NK-92 (cell line): ENCODE data around the gene SMNDC1.

Experiments used
- DNase-seq: peaks from one replicate; lab custom pipeline; 2025; ENCODE audit not compliant: unreplicated experiment; lab: John Stamatoyannopoulos, UW

Gene SMNDC1

DNA sequence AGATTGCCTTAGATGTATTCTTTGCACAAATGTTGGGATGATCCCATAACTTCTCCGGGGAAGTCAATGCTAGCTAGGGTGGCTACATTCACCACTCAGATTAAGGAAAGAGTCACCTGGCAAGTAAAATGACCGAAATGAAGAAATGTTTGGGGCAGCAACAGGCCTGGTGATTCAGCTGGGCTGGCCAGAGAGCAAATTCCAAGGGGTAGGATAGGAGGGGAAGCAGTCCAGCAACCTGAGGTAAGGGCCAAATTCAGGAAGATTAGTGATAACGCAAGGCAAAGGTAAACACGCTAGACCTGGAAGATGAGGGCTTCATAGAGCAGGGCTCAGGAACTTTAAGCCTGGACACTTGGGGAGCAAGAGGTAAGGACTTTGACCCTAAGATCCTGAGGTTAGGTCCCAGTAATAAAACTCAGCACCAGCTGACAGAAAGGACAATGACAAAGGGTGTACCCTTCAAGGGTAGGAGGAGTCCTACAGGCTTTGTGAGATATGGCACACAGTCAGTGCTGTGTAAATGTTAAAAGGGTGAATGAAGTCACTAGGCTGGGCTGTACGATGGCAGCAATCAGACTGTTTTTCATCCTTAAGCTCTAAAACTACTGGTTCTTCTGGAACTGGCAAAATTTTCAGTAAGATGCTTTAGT, 22.7 kb upstream of the SMNDC1 start:
- DNase-seq, result no peak

DNA sequence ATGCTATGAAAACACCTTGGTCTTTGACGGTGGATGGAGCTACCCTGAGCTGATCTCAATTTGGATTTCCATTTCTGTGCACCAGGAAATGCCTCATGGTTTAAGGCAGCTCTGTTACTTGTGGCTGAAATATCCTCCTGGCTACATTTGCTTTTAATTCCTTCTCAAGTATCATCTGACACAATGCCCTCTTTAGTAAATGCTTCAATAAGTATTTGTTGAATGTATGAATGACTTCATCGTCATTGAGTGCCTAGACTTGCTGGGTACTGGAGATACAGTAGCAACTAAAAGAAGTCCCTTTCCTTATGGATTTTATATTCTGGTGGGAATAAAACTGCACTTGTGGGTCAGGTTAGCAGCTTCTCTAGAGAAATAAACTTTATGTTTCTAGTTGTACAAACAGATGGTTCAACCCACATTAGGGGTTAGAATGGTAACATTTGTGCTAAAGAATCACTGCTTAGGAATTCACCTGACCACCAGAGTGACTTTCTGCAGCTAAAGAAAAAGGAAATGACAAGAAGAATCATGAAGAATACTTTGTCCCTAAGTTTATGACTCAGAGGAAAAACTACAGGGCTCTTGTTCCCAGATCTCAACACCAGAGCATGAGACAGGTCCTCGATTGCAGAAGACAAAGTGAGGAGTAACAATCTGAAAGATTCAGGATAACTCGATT, 21.8 kb upstream of the SMNDC1 start:
- no peak for DNase-seq

DNA sequence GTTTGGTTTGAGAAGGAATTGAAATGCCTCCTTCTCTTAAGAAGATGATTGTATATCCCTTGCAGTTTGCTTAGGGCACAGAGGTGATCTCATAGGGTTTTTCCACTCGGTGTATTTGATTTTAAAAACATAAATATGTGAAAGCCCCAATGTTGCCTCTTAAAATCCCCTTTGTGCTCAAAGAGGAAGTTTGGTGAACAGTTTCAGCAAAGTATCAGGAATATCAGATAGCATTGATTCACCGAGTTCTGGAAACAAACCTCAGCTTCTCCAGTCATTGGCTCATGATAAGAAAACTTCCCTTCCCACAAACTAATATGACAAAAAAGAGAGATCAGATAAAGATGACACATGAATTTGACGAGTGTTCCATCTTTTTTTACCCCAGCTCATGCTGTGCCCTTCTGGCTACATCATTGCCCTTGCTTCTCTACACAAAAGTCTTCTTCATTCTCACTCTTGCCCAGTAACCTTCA, 20.1 kb upstream of the SMNDC1 start:
- no peak for DNase-seq

DNA sequence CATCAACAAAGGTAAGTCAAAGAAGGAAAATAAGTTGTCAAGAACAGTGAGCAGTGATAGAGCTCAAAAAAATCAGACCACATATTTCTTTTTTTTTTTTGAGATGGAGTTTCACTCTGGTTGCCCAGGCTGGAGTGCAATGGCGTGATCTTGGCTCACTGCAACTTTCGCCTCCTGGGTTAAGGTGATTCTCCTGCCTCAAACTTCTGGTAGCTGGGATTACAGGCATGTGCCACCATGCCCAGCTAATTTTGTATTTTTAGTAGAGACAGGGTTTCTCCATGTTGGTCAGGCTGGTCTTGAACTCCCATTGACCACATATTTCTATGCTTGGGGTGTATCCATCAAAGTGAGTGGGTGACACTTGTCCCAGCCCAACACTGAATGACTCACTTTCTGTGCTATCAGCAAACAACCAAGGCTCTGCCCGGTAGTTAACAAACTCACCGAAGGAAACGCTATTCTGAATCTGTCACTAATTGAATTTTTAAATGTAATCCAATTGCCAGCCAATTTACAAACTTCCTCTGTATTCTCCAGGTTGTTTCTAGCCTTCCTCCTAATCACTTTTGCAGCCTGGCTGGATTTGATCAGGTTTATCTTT, 19.6 kb upstream of the SMNDC1 start:
- DNase-seq, result no peak

DNA sequence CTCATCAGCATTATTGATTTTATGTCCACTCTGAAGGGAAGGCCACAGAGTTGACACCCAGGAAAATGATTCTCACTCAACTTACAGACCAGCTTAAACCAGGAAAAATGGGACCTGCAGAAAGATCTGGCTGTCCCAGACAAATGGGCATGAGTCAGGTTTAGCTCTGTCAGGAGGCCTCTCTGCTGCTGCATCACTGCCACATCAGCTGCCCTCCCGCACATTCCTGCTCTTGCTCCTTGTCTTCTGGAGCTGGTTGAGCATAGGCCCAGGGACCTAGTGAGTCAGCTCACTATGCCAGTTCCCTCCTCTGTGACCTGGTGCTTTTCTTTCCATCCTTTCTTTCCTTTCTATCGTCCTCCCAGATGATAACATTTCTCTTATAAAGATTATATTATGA, 18.8 kb upstream of the SMNDC1 start:
- DNase-seq, result no peak

DNA sequence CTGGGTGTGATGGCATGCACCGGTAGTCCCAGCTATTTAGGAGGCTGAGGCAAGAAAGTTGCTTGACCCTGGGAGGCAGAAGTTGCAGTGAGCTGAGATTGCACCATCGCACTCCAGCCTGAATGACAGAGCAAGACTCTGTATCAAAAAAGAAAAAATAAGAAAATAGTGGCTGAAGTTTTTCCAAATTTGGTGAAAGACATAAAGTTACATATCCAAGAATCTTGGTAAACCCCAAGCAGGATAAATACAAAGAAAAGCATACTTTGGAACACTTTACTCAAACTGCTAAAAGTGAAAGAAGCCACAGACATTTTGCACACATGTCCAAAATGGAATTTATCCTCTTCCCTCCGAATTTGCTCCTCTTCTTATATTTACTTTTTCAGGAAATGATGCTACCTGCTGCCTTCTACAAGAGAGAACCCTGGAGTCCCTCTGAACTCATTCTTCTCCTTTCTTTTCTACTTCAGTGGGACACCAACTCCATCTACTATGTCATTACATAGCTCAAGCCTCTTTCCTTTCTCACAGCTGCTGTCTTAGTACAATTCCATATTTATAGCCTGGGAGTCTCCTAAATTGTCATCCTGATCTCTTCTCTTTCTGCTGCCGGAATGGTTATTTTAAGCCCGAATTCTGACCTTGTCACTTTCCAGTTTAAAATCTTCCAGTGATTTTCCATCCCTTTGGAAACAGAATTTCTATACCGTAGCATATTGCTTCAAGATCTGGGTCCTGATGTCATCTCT, 17.3 kb upstream of the SMNDC1 start:
- DNase-seq, result no peak

DNA sequence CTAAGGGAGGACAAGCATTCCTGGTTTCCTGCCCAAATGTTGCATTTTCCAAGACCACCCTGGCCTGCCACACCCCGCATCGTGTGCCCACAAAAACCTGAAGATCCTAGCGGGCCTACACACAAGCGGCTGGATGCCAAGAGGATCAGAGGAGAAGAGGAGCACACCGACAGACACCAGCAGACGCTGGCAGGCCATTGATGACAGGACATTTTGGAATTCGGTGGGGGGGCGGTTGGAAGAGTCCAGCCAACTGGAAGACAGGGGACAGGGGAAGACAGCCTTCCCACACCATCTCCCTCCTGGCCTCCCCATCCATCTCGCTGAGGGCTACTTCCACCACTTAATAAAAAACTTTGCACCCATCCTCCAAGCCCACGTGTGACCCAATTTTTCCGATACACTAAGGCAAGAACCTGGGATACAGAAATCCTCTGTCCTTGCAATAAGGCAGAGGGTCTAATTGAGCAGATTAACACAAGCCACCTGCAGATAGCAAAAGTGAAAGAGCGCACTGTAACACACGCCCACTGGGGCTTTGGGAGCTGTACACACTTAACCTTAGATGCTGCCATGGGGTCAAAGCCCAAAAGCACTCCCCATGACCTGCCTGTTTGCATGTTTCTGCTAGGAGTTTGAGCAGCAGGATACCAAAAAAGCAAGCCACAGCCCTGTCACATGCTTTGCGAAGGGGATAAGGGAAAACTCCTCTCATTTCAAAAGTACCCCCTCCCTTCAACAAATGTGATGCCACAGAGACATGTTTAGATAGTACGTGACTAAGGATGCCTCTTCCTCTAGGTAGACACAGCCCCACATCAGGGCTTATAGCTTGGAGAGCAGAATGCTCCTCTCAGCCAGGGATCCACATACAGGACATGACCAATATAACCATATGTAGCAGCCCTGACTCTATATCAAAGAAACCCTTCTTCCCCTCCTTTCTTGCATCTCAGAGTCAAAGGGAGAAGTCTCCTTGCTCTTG, 13.4 kb upstream of the SMNDC1 start:
- no peak for DNase-seq

DNA sequence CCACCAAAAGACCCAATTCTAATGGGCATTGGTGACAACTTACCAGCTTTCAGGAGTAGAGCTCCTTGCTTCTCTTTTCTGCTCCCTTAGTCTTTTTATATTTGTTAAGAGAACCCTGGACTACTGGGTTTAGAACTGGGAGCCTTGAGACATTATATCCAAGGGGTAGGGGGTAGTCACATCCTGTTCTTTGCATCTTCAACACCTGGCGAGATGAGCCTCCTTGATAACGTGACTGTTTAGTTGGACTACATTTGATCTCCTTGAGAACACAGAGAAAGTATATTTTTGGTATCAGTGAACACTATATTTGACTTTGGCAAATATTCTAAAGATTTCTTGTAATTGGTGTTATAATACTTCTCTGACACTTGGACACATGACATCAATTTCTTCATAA, 9.0 kb upstream of the SMNDC1 start:
- DNase-seq, result no peak

DNA sequence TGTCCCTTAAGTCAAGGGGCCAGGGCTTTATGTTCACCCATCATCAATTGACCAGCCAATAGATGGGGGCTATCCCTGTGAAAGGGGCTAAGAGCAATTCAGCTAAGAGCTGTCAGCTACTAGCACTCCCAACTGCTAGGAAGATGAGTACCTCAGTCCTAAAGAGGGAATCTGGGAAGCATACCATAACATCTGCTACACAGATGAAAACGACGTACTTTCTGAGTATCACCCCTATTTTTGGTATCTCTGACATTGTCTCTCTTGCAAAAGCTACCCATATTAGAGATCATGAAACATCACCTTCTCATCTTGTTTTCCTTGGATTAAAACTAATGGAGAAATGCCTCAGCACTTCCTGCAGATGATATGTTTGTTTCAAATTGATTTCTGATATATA, 7.5 kb upstream of the SMNDC1 start:
- DNase-seq, result no peak

DNA sequence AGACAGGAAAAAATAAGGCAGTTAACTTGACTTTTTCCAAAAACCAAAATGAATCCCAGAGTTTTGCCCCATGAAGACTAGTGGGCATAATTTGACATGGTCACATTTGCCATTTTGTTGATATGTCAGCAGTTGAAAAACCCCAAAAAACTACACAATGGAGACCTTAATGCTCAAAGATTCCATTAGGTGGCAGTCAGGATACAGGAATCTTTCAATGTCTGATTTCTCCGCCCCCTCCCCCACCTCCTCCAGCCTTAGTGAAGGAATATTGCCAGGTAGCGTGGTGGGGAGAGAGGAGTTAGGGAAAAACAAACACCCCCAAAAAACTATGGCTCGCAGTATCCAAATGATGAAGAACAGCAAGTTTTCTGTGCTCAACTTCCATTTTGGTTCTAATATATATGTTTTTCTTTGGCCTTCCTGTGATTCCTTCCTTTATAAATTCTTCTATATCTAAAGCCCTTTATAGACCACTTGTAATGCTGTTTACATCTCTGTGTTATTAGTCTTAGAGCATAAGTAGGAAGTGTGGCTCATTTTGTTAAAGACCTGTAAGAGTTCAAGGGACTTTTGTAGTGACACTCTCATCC, 6.7 kb upstream of the SMNDC1 start:
- no peak for DNase-seq

DNA sequence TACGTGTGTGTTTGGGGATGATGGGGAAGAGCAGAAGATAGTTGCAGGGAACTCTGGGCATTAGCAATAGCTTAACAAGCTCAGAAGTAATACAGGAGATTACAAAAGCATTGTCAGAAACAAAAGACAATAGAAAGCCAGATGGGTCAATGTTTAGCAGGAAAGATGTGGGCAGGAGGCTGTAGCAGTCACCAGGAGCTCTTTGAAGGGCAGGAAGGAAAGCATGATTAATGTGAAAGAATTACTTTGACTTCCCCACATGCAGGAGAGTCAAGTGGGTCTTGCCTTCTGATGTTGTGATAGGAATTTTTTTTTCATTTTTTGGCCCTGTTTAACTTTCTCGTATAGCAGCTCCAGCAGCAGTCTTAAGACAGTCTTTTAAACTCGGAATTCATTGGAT, 6.0 kb upstream of the SMNDC1 start:
- no peak for DNase-seq

DNA sequence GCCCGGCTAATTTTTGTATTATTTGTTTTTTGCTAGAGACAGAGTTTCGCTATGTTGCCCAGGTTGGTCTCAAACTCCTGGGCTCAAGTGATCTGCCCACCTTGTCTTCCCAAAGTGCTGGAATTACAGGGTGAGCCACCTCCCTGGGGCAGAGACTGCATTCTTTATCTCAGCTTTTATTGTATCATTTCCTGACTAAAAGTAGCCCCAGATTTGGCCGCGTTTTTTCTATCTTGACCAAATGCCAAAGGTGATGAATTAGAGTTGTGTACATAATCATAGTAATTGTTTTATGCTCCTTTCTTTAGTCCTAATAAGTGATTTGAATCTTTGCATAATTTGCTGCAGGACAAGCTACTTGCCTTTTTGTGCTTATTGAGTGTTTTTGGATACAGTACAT, 3.1 kb upstream of the SMNDC1 start:
- DNase-seq, result no peak

DNA sequence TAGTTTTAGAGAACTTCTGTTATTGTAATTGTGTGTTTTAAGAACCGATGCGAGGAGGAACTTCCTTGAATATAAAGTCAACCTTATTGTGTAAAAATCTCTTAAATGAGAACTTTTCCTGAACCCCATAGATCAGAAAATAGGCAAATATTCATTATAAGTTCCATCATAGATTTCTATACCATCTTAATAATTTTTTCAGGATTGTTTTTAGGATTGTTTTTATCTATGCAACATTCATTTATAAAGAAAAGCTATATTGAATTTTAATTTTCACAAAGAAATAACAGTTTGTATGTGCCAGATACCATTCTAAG, 1.7 kb upstream of the SMNDC1 start:
- DNase-seq, result no peak

DNA sequence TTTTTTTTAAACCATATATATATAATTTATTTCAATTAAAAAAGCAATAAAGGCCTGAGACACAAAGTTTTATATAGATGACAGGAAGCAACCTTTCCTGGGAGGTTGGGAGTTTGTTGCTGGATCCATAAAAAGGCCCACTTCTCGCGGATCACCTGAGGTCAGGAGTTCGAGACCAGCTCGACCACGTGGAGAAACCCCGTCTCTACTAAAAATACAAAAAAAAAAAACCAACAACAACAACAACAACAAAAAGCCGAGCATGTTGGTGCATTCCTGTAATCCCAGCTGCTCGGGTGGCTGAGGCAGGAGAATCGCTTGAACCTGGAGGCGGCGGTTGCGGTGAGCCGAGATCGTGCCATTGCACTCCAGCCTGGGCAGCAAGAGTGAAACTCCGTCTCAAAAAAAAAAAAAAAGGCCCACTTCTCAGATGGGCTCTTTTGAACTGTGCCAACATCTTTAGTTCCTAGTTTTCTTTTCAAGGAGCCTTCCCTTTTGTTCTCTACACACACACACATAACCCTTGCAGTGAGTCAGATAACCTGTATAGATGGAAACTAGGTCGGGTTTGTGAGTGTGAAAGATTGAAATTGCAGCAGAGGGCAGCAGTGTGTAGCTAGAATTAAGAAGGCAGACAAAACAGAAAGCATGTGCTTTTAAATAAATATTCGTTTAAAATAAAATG, 1.2 kb upstream of the SMNDC1 start:
- DNase-seq, result no peak

DNA sequence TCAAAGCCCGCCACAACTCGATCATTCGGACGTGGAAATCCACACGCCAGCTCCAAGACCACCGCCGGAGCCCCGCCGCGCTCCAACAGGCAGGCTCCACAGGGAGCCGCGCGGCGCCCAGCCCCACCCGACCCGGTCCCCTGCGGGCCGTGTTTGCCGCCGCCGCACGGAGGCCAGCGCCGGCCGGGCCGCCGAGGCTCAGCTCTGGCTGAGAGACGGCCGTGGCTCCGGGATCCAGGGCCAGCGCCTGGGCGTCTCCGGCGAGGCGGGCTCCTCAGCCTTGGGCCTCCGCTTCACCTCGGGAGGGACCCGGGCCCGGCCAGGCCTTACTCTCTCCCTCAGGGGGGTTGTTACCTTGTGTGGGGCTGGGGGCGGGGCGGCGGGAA, 333 bp downstream of the SMNDC1 start:
- DNase-seq, result no peak

DNA sequence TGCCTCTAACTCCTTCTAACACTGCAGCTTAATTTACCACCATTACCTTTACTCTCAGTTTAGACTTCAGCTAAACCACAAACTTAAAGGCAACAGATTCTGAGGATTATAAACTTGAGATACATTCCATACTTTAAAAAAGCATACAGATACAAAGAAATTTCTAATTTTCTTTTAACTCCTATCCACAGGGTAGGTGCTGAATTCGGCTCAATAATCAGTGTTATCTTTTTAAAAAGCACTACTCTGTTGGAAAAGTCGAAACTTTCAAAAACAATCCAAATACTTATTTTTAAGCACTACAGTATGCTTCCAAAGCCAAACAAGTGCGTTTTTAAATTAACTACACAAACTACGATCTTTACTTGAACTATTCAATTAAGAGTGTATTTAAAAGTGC, 1.0 kb downstream of the SMNDC1 start:
- DNase-seq, result no peak

DNA sequence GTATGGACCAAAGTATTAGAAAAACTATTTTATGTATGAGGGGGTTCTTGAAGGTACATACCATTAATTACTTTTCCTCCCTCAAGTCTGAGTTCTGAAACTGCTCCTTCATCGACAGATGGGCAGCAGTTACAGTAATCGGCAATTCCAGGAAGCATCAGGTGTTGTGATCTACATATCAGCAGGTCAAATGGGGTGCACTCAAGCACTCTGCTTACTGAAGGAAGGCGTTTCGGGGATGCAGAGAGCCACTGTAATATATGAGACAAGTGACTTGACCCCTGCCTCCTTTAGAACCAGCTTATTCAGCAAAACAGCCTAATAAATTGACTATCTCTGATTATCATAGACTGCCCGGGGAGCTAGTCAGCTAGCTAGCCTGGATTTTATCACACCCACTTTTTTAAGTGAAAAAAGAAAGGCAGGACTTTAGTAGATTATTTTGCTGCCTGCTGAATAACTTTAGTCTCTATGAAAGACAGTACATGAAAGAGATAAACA, 4.2 kb downstream of the SMNDC1 start:
- DNase-seq, result no peak

DNA sequence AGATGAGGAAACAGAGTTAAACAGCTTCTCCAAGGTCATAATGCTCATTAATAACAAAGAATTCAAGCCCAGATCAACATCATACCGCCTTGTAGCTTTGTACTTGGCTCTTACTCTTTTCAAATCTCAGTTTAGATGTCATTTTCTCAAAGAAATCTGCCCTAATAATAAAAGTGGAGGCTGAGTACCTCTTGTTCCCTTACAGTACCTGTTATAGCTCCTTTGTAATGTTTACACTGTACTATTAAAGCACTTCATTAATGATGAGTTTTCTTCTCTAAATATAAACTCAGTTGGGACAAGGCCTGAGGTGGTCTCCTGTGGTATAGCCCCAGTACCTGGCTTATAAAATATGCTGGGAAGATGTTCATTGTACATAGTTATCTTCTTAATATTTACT, 7.8 kb downstream of the SMNDC1 start:
- no peak for DNase-seq

DNA sequence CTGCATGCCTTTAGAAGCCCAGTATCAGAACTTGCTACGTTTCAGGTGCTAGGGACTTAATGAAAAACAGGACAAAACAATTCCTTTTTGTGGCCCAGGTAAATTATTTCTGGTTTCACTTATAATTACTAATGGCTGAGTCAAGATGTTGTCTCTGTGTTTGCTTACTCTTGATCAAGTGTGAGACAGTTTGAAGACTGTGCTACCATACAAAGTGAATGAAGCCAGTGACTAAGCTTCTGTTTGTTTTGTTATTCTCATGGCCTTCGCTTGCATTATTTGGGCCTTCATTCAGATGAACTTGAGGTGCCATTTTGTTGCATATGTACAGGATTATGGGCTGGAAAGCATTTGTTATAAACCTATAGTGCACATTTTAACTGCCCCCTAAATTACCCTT, 17.9 kb downstream of the SMNDC1 start:
- no peak for DNase-seq

DNA sequence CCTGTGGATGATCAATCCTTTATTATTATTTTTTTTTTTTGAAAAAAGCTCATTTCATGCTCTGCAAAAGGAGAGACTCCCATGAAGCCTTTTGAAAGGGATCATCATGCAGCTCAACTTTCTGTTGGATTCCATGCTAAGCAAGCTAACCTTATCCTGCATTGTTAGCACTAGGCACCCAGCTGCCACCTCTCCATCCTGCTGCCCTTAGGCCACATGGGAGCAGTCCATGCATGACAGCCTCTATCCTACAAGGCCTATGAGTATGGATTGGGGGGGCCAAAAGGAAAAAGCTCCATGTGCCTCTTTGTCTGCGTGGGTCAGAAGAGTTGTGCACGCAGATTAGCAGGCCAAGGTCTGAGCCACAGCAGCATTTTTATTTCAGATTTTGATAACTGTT, 19.2 kb downstream of the SMNDC1 start:
- DNase-seq, result no peak
